Endodermal cell (in vitro differentiated cells): ENCODE results near the gene CACNA2D1. TPM values are rescaled to one million over a fixed set of nuclear protein-coding genes. Genes with fewer than 3 reads are reported as not detected.

Experiments
- DNase-seq: peaks from one replicate; pipeline ENCODE4 v3.0.0-alpha.2; 2017
- H3K27ac ChIP-seq: 2 replicates; pipeline ENCODE4 v1.5.1; 2013; ENCODE audit warnings: mild to moderate bottlenecking, low read depth, low read length, moderate library complexity
- H3K27me3 ChIP-seq: 2 replicates; pipeline ENCODE4 v1.6.1; 2013; ENCODE audit warnings: mild to moderate bottlenecking, low read length, moderate library complexity; ENCODE audit not compliant: insufficient read depth, control insufficient read depth, poor library complexity, severe bottlenecking
- H3K36me3 ChIP-seq: 2 replicates; pipeline ENCODE4 v1.7.0; 2013; ENCODE audit warnings: mild to moderate bottlenecking, low read length, moderate library complexity; ENCODE audit not compliant: control insufficient read depth, insufficient read depth
- H3K4me1 ChIP-seq: one replicate; pipeline ENCODE4 v1.7.0; 2013; ENCODE audit warnings: low read length; ENCODE audit not compliant: control insufficient read depth, insufficient read depth
- H3K4me3 ChIP-seq: 2 replicates; pipeline ENCODE4 v1.5.1; 2013; ENCODE audit warnings: mild to moderate bottlenecking, low read length, moderate library complexity
- H3K9ac ChIP-seq: 2 replicates; pipeline ENCODE4 v1.6.1; 2013; ENCODE audit warnings: mild to moderate bottlenecking, low read length, moderate library complexity; ENCODE audit not compliant: poor library complexity, severe bottlenecking; ENCODE audit errors: extremely low read depth
- H3K9me3 ChIP-seq: 2 replicates; pipeline ENCODE4 v1.6.1; 2013; ENCODE audit warnings: mild to moderate bottlenecking, low read length, moderate library complexity; ENCODE audit not compliant: control insufficient read depth
- H3K27ac Mint-ChIP-seq: 2 replicates; pipeline ENCODE4 v1.8.0; 2020; ENCODE audit warnings: mixed read lengths
- H3K27me3 Mint-ChIP-seq: 2 replicates; pipeline ENCODE4 v1.8.0; 2021; ENCODE audit warnings: mild to moderate bottlenecking, mixed read lengths; ENCODE audit not compliant: insufficient read depth
- H3K36me3 Mint-ChIP-seq: 2 replicates; pipeline ENCODE4 v1.8.0; 2020; ENCODE audit warnings: low read depth, mixed read lengths
- H3K4me1 Mint-ChIP-seq: 2 replicates; pipeline ENCODE4 v1.8.0; 2020; ENCODE audit warnings: mixed read lengths
- H3K4me3 Mint-ChIP-seq: 2 replicates; pipeline ENCODE4 v1.8.0; 2020; ENCODE audit warnings: mild to moderate bottlenecking, moderate library complexity, mixed read lengths
- H3K9me3 Mint-ChIP-seq: 2 replicates; pipeline ENCODE4 v1.8.0; 2020; ENCODE audit warnings: mild to moderate bottlenecking, mixed read lengths
- CTCF ChIP-seq: fragments of 200-600 bp; sonication (generic); conservative IDR thresholded peaks from 2 replicates; pipeline ENCODE4 v1.5.0; 2021; ENCODE audit warnings: antibody characterized with exemption, mild to moderate bottlenecking
- WGBS, 2 experiments: methylation state at CpG; one replicate each; pipeline versions ENCODE4 v1.1.5 to v1.1.7; 2013; ENCODE audit warnings: missing lambda C conversion rate in 2 of 2, mixed read lengths in 1 of 2; ENCODE audit not compliant: insufficient coverage in 1 of 2, insufficient read length in 1 of 2; 5-methylcytosine and 5-hydroxymethylcytosine counted together
- total RNA-seq, 2 donors: library from RNA; stranded (reverse); fragmentation: NEBNext Ultra II Directional in 1 of 2; extraction: Animal tissue kit (Norgen Biotek cat#: 25700) in 1 of 2; gene quantifications; 2 replicates in 1 of 2; 3 replicates in 1 of 2; pipeline ENCODE4 v1.2.1, GENCODE V29; 2021

CACNA2D1 gene
- total RNA-seq, 2 donors from 2014 or later = 16.9 to 26.8 TPM

GRCh38 chr7:82393076-82393839 is 50.3 kb downstream of the CACNA2D1 start:
- Mint-ChIP-seq H3K4me3 (no peak overlapping the region), H3K4me1 (peaks cover 10% of the 10 kb centered on the region), H3K9me3 (no peaks in the 10 kb centered on the region), H3K27ac (no peak overlapping the region), H3K27me3 (no peaks in the 10 kb centered on the region), H3K36me3 (no peaks in the 10 kb centered on the region)
- H3K9ac ChIP-seq = no peak overlapping the region
- no peaks in the 10 kb centered on the region for H3K27me3 ChIP-seq
- no peak overlapping the region for H3K4me3 ChIP-seq
- peaks cover 7% of the 10 kb centered on the region for H3K9me3 ChIP-seq
- H3K36me3 ChIP-seq = no peaks in the 10 kb centered on the region
- no peaks in the 10 kb centered on the region for H3K4me1 ChIP-seq
- no peak for DNase-seq
- 100% methylated on average over 1 to 2 of the region's 4 CpGs for WGBS, 2 experiments
- TF ChIP-seq CTCF = no peak
- H3K27ac ChIP-seq = no peak overlapping the region

GRCh38 chr7:82390936-82391335 is 52.6 kb downstream of the CACNA2D1 start:
- Mint-ChIP-seq H3K4me1 (peaks cover 11% of the 10 kb centered on the region), H3K27me3 (no peaks in the 10 kb centered on the region), H3K36me3 (no peaks in the 10 kb centered on the region), H3K9me3 (no peaks in the 10 kb centered on the region), H3K4me3 (no peak overlapping the region), H3K27ac (no peak overlapping the region)
- Histone ChIP-seq H3K27ac (no peak overlapping the region), H3K27me3 (no peaks in the 10 kb centered on the region), H3K36me3 (no peaks in the 10 kb centered on the region), H3K9ac (no peak overlapping the region), H3K4me3 (no peak overlapping the region), H3K9me3 (peaks cover 7% of the 10 kb centered on the region), H3K4me1 (no peaks in the 10 kb centered on the region)
- TF ChIP-seq CTCF = no peak
- no peak for DNase-seq

- H3K27me3 ChIP-seq = no peaks in the 10 kb centered on the region
- H3K36me3 ChIP-seq = no peaks in the 10 kb centered on the region
- peaks cover 11% of the 10 kb centered on the region for H3K4me1 Mint-ChIP-seq
- no peak overlapping the region for H3K27ac Mint-ChIP-seq
- no peak overlapping the region for H3K9ac ChIP-seq
- no peaks in the 10 kb centered on the region for H3K27me3 Mint-ChIP-seq
- no peaks in the 10 kb centered on the region for H3K4me1 ChIP-seq
- WGBS, 2 experiments = 93 to 100% methylated on average over 3 of the region's 3 CpGs
- peaks cover 7% of the 10 kb centered on the region for H3K9me3 ChIP-seq
- H3K36me3 Mint-ChIP-seq = no peaks in the 10 kb centered on the region
- no peak overlapping the region for H3K4me3 ChIP-seq
- no peaks in the 10 kb centered on the region for H3K9me3 Mint-ChIP-seq
- H3K27ac ChIP-seq = no peak overlapping the region
- no peak for TF ChIP-seq CTCF
- H3K4me3 Mint-ChIP-seq = no peak overlapping the region
- no peak for DNase-seq
Measured at GRCh38 chr7:82389876-82390275, 53.7 kb downstream of the CACNA2D1 start.
